ENCODE results near the gene TMEM235.

TMEM235 gene

DNA sequence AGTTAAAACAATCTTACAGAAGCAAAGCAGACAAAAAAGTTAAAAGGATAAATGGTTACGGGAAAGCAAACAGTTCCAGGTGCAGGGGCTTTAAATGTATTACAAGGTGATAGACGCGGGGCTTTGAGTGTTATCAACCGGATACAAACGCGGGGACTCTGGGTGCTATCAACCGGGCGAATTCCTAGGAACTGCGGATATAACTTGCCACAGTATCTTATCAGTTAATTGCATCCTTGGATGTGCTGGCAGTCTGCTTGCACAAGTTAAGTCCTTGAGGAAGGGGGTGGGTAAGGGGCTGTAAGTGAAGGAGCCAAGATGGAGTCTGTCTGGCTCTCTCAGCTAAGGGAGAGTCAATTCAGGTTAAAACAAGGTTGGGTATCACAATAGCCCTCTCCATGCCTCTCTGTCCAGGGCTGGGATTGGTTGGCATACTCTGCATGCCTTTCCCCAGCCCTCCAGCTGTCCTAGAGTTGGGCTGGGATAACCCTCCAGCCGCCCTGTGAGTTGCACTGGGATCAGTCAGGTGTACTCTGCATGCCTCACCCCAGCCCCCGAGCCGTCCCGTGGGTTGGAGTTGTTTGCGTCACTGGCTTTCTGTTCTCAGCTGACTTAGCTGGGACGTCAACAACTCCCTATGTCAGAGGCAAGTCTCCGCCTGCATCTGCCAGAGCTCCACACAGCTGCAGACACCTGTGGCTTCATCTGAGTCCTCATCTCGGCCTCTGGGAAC is 40.9 kb downstream of the TMEM235 start:
- Histone ChIP-seq H3K36me3 (ENCODE audit: low read depth) (no peaks in the 10 kb centered on the region), H3K9me3 (ENCODE audit: severe bottlenecking) (no peaks in the 10 kb centered on the region), H3K4me3 (ENCODE audit: severe bottlenecking) (no peak overlapping the region), H3K4me1 (ENCODE audit: insufficient read depth, poor library complexity, severe bottlenecking) (no peaks in the 10 kb centered on the region), H3K27me3 (ENCODE audit: insufficient read depth, poor library complexity, severe bottlenecking) (no peaks in the 10 kb centered on the region), H3K27ac (ENCODE audit: poor library complexity, severe bottlenecking) (no peak overlapping the region)
- TF ChIP-seq, protein P1, sequence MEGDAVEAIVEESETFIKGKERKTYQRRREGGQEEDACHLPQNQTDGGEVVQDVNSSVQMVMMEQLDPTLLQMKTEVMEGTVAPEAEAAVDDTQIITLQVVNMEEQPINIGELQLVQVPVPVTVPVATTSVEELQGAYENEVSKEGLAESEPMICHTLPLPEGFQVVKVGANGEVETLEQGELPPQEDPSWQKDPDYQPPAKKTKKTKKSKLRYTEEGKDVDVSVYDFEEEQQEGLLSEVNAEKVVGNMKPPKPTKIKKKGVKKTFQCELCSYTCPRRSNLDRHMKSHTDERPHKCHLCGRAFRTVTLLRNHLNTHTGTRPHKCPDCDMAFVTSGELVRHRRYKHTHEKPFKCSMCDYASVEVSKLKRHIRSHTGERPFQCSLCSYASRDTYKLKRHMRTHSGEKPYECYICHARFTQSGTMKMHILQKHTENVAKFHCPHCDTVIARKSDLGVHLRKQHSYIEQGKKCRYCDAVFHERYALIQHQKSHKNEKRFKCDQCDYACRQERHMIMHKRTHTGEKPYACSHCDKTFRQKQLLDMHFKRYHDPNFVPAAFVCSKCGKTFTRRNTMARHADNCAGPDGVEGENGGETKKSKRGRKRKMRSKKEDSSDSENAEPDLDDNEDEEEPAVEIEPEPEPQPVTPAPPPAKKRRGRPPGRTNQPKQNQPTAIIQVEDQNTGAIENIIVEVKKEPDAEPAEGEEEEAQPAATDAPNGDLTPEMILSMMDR (IDR thresholded peaks at IDR 0.05; ENCODE audit: poor library complexity, severe bottlenecking): no peak
- ATAC-seq (ENCODE audit: low read depth) (peak; percentile 90), DNase-seq (ENCODE audit: low spot score) (peak; percentile 87)

DNA sequence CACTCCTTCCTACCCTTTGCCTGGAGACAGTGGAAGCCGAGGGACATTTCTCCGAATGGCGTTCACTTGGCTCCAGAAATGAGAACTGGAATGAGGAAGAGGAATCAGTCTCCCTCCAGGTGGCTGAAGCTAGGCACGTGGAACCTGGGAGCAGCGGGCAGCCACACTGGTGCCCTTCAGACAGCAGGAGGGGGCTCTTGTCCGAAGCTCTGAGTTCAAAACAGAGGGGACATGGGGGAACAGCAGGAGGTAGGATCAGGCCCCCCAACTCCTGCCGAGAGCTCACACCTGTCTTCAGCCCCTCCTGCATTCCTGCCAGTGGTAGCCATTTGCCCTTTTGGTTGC is 41.5 kb downstream of the TMEM235 start:
- Histone ChIP-seq H3K4me3 (ENCODE audit: severe bottlenecking) (no peak overlapping the region), H3K27me3 (ENCODE audit: insufficient read depth, poor library complexity, severe bottlenecking) (no peaks in the 10 kb centered on the region)
- ATAC-seq (ENCODE audit: low read depth): no peak

DNA sequence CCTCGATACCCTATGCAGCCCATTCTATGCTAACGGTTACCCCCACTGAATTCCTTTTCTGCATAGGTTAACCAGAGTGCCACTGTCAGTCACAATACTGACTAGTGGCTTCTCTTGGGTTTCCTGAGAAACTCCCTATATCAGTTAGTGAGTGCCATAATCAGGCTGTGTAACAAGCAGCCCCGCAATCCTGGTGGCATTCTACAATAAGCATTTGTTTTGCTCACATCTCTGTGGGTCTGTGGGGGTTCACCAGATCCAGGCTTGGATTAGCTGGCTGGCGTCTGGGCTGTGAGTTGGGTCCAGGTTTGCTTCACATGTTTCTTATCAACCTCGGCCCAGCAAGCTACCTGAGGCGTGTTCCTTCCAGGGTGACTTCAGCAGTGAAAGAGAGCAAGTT is 42.4 kb downstream of the TMEM235 start:
- H3K4me3 ChIP-seq (ENCODE audit: severe bottlenecking): no peak overlapping the region
- no peaks in the 10 kb centered on the region for H3K4me1 ChIP-seq (ENCODE audit: insufficient read depth, poor library complexity, severe bottlenecking)
- H3K9me3 ChIP-seq (ENCODE audit: severe bottlenecking): no peaks in the 10 kb centered on the region
- TF ChIP-seq, protein P1 (IDR thresholded peaks at IDR 0.05; ENCODE audit: poor library complexity, severe bottlenecking): no peak
- DNase-seq (ENCODE audit: low spot score) (no peak), ATAC-seq (ENCODE audit: low read depth) (no peak)
- H3K36me3 ChIP-seq (ENCODE audit: low read depth): no peaks in the 10 kb centered on the region
- H3K27ac ChIP-seq (ENCODE audit: poor library complexity, severe bottlenecking): no peak overlapping the region
- no peaks in the 10 kb centered on the region for H3K27me3 ChIP-seq (ENCODE audit: insufficient read depth, poor library complexity, severe bottlenecking)

More for the DNA sequence above, 41.5 kb downstream of the TMEM235 start:
- no peaks in the 10 kb centered on the region for H3K9me3 ChIP-seq (ENCODE audit: severe bottlenecking)
- TF ChIP-seq, protein P1 (IDR thresholded peaks at IDR 0.05; ENCODE audit: poor library complexity, severe bottlenecking): no peak
- DNase-seq (ENCODE audit: low spot score): no peak
- no peaks in the 10 kb centered on the region for H3K4me1 ChIP-seq (ENCODE audit: insufficient read depth, poor library complexity, severe bottlenecking)
- no peak overlapping the region for H3K27ac ChIP-seq (ENCODE audit: poor library complexity, severe bottlenecking)
- no peaks in the 10 kb centered on the region for H3K36me3 ChIP-seq (ENCODE audit: low read depth)

DNA sequence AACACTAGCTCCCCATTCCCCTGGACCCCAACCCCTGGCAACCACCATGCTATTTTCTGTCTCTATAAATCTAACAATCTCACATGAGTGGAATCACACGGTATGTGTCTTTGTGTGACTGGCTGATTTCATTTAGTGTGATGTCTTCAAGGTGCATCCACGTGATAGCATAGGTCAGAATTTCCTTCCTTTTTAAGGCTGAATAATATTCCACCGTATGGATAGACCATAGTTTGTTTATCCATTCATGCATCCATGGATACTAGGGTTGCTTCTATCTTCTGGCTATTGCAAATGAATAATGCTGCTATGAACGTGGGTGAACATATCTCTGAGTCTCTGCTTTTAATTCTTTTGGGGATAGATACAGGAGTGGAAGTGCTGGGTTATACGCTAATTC is 43.9 kb downstream of the TMEM235 start:
- no peaks in the 10 kb centered on the region for H3K4me1 ChIP-seq (ENCODE audit: insufficient read depth, poor library complexity, severe bottlenecking)
- H3K4me3 ChIP-seq (ENCODE audit: severe bottlenecking): no peak overlapping the region
- H3K27me3 ChIP-seq (ENCODE audit: insufficient read depth, poor library complexity, severe bottlenecking): no peaks in the 10 kb centered on the region
- DNase-seq (ENCODE audit: low spot score) (no peak), ATAC-seq (ENCODE audit: low read depth) (no peak)
- H3K9me3 ChIP-seq (ENCODE audit: severe bottlenecking): no peaks in the 10 kb centered on the region
- no peaks in the 10 kb centered on the region for H3K36me3 ChIP-seq (ENCODE audit: low read depth)
- TF ChIP-seq, protein P1 (IDR thresholded peaks at IDR 0.05; ENCODE audit: poor library complexity, severe bottlenecking): no peak
- H3K27ac ChIP-seq (ENCODE audit: poor library complexity, severe bottlenecking): no peak overlapping the region

DNA sequence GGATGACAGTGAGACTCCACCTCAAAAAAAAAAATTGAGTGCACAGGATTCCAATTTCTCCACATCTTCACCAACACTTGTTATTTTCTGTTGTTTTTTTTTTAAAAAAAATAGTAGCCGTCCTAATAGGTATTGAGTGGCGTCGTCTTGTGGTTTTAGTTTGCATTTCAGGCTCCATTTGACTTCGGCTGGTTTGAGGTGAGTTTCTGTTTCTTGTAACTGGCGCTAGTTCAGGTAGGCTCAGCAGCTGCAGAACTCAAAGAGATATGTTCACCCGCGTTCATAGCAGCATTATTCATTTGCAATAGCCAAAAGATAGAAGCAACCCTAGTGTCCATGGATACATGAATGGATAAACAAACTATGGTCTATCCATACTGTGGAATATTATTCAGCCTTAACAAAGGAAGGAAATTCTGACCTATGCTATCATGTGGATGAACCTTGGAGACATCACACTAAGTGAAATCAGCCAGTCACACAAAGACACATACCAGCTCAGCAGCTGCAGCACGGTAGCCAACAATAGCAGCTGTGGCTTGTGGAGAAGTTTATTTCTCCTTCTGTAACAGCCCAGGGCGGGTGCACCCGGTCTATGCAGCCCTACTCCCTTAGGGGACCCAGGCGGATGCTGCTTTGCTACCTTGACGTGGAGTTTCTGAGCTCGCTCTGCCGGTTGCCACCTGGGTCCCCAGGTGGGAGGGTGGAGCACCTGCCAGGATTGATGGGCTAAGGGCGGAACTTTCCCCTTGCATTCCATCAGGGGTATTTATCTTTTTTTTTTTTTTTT is 44.9 kb downstream of the TMEM235 start:
- Histone ChIP-seq H3K27me3 (ENCODE audit: insufficient read depth, poor library complexity, severe bottlenecking) (no peaks in the 10 kb centered on the region), H3K27ac (ENCODE audit: poor library complexity, severe bottlenecking) (no peak overlapping the region), H3K9me3 (ENCODE audit: severe bottlenecking) (no peaks in the 10 kb centered on the region), H3K4me1 (ENCODE audit: insufficient read depth, poor library complexity, severe bottlenecking) (no peaks in the 10 kb centered on the region), H3K4me3 (ENCODE audit: severe bottlenecking) (no peak overlapping the region), H3K36me3 (ENCODE audit: low read depth) (no peaks in the 10 kb centered on the region)
- TF ChIP-seq, protein P1 (IDR thresholded peaks at IDR 0.05; ENCODE audit: poor library complexity, severe bottlenecking): no peak
- ATAC-seq (ENCODE audit: low read depth) (no peak), DNase-seq (ENCODE audit: low spot score) (no peak)

All from RWPE2 (cell line).